ENCODE results near the gene MUC5AC. TPM values are rescaled to one million over a fixed set of nuclear protein-coding genes. Genes with fewer than 3 reads are reported as not detected.

MUC5AC gene
- total RNA-seq, 1 experiment from 2014 or later, result under 0.01 TPM

- Histone ChIP-seq H3K9me2 (ENCODE audit: insufficient read depth) (no peaks in the 10 kb centered on the region), H3K27ac (ENCODE audit: low read depth, low read length) (no peak overlapping the region), H3K4me1 (ENCODE audit: control insufficient read depth in 1 of 2, insufficient read depth in 2 of 2, low read length in 2 of 2) (no peaks in the 10 kb centered on the region), H3K9ac (ENCODE audit: low read length) (no peak overlapping the region), H3K9me3 (ENCODE audit: control insufficient read depth in 1 of 2, insufficient read depth in 1 of 2, low read depth in 1 of 2, low read length in 2 of 2) (no peaks in the 10 kb centered on the region), H3K79me2 (ENCODE audit: insufficient read depth, low read length) (no peaks in the 10 kb centered on the region), H2AFZ (ENCODE audit: low read depth, low read length, poor library complexity, severe bottlenecking) (no peak overlapping the region), H3K4me3 (replicated peaks in 1 of 2; ENCODE audit: low read depth in 1 of 2, low read length in 2 of 2) (no peak overlapping the region), H3K4me2 (ENCODE audit: low read length) (no peak overlapping the region), H4K20me1 (ENCODE audit: insufficient read depth) (no peaks in the 10 kb centered on the region), H3K36me3 (ENCODE audit: control insufficient read depth in 1 of 2, insufficient read depth in 2 of 2, low read length in 2 of 2) (no peaks in the 10 kb centered on the region), H3K27me3 (ENCODE audit: insufficient read depth, low read length) (no peaks in the 10 kb centered on the region)
- RAD21 ChIA-PET (ENCODE audit: low non-redundant PET in 1 of 2, low total read pairs in 2 of 2, uncharacterized antibody in 2 of 2, unreplicated experiment in 2 of 2), result no interaction called here
- ATAC-seq (no peak), DNase-seq (ENCODE audit: low read depth, low spot score) (no peak)
- BruUV-seq (replicated peaks), result no TSS peak
- CTCF ChIA-PET, result no interaction called here
- POLR2A ChIA-PET, result no interaction called here
- TF ChIP-seq YY1 (IDR thresholded peaks at IDR 0.05; ENCODE audit: extremely low read depth, insufficient replicate concordance, low read depth, low read length) (no peak), EGR1 (IDR thresholded peaks at IDR 0.05; ENCODE audit: low read depth) (no peak)
- intact Hi-C loops (cut with micrococcal nuclease), result no loop called here
Observed at GRCh38 chr11:1108246-1108900, 49.4 kb upstream of the MUC5AC start.

DNA sequence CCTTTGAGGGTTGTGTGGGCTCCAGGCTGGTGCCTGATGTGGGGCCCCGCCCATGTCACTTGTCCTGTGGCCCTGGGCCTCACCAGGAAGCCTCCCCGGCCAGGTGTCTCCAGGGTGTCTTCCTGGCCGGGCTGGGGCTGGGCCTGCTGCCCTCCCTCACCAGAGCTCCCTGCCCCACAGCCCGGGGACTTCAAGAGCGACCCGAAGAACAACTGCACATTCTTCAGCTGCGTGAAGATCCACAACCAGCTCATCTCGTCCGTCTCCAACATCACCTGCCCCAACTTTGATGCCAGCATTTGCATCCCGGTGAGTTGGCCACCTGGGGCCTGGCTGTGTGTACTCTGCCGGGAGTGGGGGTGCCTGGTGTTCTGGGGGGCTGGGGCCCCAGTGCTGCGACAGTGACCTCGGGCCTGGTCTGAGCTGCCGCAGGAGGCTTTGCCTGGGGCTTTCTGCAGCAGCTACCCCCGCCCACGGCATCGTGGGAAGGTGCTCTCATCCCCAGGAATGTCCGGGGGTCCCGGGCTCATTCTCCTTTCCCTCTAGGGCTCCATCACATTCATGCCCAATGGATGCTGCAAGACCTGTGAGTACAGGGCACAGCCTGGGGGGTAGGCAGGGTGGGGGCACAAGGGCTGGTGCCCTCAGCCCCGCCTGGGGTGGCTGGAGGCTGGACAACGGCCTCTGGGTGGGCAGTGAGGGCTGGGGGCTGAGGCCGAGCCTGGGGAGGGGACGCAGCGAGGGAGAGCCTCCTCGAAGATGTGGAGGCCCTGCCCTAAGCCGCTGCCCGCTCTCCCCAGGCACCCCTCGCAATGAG is 48.4 kb upstream of the MUC5AC start:
- H3K9me2 ChIP-seq (ENCODE audit: insufficient read depth), result no peaks in the 10 kb centered on the region
- no peak overlapping the region for H2AFZ ChIP-seq (ENCODE audit: low read depth, low read length, poor library complexity, severe bottlenecking)
- no peaks in the 10 kb centered on the region for H3K27me3 ChIP-seq (ENCODE audit: insufficient read depth, low read length)
- no peaks in the 10 kb centered on the region for H3K36me3 ChIP-seq (ENCODE audit: control insufficient read depth in 1 of 2, insufficient read depth in 2 of 2, low read length in 2 of 2)
- ChIA-PET RAD21 (ENCODE audit: low non-redundant PET in 1 of 2, low total read pairs in 2 of 2, uncharacterized antibody in 2 of 2, unreplicated experiment in 2 of 2) (no interaction called here), POLR2A (no interaction called here), CTCF (no interaction called here)
- DNase-seq (ENCODE audit: low read depth, low spot score) (no peak), ATAC-seq (no peak)
- no peak overlapping the region for H3K4me3 ChIP-seq (replicated peaks in 1 of 2; ENCODE audit: low read depth in 1 of 2, low read length in 2 of 2)
- no peaks in the 10 kb centered on the region for H3K4me1 ChIP-seq (ENCODE audit: control insufficient read depth in 1 of 2, insufficient read depth in 2 of 2, low read length in 2 of 2)
- H3K79me2 ChIP-seq (ENCODE audit: insufficient read depth, low read length), result no peaks in the 10 kb centered on the region
- no peaks in the 10 kb centered on the region for H4K20me1 ChIP-seq (ENCODE audit: insufficient read depth)
- intact Hi-C loops (cut with micrococcal nuclease), result no loop called here
- no peak overlapping the region for H3K9ac ChIP-seq (ENCODE audit: low read length)
- no peaks in the 10 kb centered on the region for H3K9me3 ChIP-seq (ENCODE audit: control insufficient read depth in 1 of 2, insufficient read depth in 1 of 2, low read depth in 1 of 2, low read length in 2 of 2)
- no TSS peak for BruUV-seq (replicated peaks)
- no peak overlapping the region for H3K27ac ChIP-seq (ENCODE audit: low read depth, low read length)
- H3K4me2 ChIP-seq (ENCODE audit: low read length), result no peak overlapping the region
- TF ChIP-seq EGR1 (IDR thresholded peaks at IDR 0.05; ENCODE audit: low read depth) (no peak), ZNF274 (IDR thresholded peaks at IDR 0.05; ENCODE audit: low read depth, low read length) (no peak), POLR2AphosphoS5 (IDR thresholded peaks at IDR 0.05; ENCODE audit: low read depth, low read length) (no peak), POLR2A (IDR thresholded peaks at IDR 0.05; ENCODE audit: borderline replicate concordance, extremely low read depth, insufficient read depth, insufficient read length) (no peak), EZH2 (IDR thresholded peaks at IDR 0.05) (no peak), ZFX (IDR thresholded peaks at IDR 0.05) (no peak), CBX3 (IDR thresholded peaks at IDR 0.05; ENCODE audit: low read depth) (no peak), ATF3 (IDR thresholded peaks at IDR 0.05) (no peak), SRF (IDR thresholded peaks at IDR 0.05; ENCODE audit: low read depth) (no peak), SIN3A (IDR thresholded peaks at IDR 0.05; ENCODE audit: low read depth) (no peak), SP1 (IDR thresholded peaks at IDR 0.05; ENCODE audit: low read depth) (no peak), TCF7L2 (IDR thresholded peaks at IDR 0.05; ENCODE audit: borderline replicate concordance, extremely low read depth, insufficient read depth, insufficient read length) (no peak)
- TF ChIP-seq, protein P1, sequence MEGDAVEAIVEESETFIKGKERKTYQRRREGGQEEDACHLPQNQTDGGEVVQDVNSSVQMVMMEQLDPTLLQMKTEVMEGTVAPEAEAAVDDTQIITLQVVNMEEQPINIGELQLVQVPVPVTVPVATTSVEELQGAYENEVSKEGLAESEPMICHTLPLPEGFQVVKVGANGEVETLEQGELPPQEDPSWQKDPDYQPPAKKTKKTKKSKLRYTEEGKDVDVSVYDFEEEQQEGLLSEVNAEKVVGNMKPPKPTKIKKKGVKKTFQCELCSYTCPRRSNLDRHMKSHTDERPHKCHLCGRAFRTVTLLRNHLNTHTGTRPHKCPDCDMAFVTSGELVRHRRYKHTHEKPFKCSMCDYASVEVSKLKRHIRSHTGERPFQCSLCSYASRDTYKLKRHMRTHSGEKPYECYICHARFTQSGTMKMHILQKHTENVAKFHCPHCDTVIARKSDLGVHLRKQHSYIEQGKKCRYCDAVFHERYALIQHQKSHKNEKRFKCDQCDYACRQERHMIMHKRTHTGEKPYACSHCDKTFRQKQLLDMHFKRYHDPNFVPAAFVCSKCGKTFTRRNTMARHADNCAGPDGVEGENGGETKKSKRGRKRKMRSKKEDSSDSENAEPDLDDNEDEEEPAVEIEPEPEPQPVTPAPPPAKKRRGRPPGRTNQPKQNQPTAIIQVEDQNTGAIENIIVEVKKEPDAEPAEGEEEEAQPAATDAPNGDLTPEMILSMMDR (IDR thresholded peaks at IDR 0.05 in 2 of 3, conservative IDR thresholded peaks at IDR 0.05 in 1 of 3; ENCODE audit: borderline replicate concordance in 1 of 3, insufficient read depth in 1 of 3, low read depth in 2 of 3, low read length in 2 of 3), result no peak
